RWPE2 (cell line): ENCODE results near the gene FRMPD4.

Source experiments
- ATAC-seq: fragments of 200-7000 bp; cut with Tn5 transposase; 3 replicates; pipeline ENCODE4 v1.9.1; 2021; ENCODE audit warnings: low read depth
- DNase-seq: peaks from one replicate; pipeline ENCODE4 v3.0.0-alpha.2; 2020; ENCODE audit warnings: low spot score
- H3K27ac ChIP-seq: fragments of 450-650 bp; 2 replicates; pipeline ENCODE4 v1.5.1; 2017; ENCODE audit warnings: mild to moderate bottlenecking; ENCODE audit not compliant: poor library complexity, severe bottlenecking
- H3K27me3 ChIP-seq: fragments of 250-450 bp; sonication (Bioruptor Pico); 2 replicates; pipeline ENCODE4 v1.5.1; 2021; ENCODE audit warnings: mild to moderate bottlenecking, moderate library complexity; ENCODE audit not compliant: insufficient read depth, poor library complexity, severe bottlenecking
- H3K36me3 ChIP-seq: fragments of 250-450 bp; sonication (Bioruptor Pico); 2 replicates; pipeline ENCODE4 v1.5.1; 2020; ENCODE audit warnings: low read depth, mild to moderate bottlenecking, moderate library complexity
- H3K4me1 ChIP-seq: fragments of 250-450 bp; sonication (Bioruptor Pico); 2 replicates; pipeline ENCODE4 v1.5.1; 2021; ENCODE audit warnings: mild to moderate bottlenecking, moderate library complexity; ENCODE audit not compliant: insufficient read depth, poor library complexity, severe bottlenecking
- H3K4me3 ChIP-seq: fragments of 250-450 bp; sonication (Bioruptor Pico); 2 replicates; pipeline ENCODE4 v1.5.1; 2021; ENCODE audit warnings: mild to moderate bottlenecking, moderate library complexity; ENCODE audit not compliant: severe bottlenecking
- H3K9me3 ChIP-seq: fragments of 250-450 bp; sonication (Bioruptor Pico); 2 replicates; pipeline ENCODE4 v1.5.1; 2021; ENCODE audit warnings: mild to moderate bottlenecking, moderate library complexity; ENCODE audit not compliant: severe bottlenecking
- TF ChIP-seq, protein P1 (sequence below): fragments of 450-650 bp; IDR thresholded peaks from one replicate; pipeline ENCODE4 v1.5.1; 2017; ENCODE audit warnings: mild to moderate bottlenecking, moderate library complexity; ENCODE audit not compliant: poor library complexity, severe bottlenecking

FRMPD4 gene

GRCh38 chrX:12421918-12422317 lies 283.6 kb downstream of the FRMPD4 start:
- TF ChIP-seq, protein P1, sequence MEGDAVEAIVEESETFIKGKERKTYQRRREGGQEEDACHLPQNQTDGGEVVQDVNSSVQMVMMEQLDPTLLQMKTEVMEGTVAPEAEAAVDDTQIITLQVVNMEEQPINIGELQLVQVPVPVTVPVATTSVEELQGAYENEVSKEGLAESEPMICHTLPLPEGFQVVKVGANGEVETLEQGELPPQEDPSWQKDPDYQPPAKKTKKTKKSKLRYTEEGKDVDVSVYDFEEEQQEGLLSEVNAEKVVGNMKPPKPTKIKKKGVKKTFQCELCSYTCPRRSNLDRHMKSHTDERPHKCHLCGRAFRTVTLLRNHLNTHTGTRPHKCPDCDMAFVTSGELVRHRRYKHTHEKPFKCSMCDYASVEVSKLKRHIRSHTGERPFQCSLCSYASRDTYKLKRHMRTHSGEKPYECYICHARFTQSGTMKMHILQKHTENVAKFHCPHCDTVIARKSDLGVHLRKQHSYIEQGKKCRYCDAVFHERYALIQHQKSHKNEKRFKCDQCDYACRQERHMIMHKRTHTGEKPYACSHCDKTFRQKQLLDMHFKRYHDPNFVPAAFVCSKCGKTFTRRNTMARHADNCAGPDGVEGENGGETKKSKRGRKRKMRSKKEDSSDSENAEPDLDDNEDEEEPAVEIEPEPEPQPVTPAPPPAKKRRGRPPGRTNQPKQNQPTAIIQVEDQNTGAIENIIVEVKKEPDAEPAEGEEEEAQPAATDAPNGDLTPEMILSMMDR = no peak
- ATAC-seq (no peak), DNase-seq (no peak)

DNA sequence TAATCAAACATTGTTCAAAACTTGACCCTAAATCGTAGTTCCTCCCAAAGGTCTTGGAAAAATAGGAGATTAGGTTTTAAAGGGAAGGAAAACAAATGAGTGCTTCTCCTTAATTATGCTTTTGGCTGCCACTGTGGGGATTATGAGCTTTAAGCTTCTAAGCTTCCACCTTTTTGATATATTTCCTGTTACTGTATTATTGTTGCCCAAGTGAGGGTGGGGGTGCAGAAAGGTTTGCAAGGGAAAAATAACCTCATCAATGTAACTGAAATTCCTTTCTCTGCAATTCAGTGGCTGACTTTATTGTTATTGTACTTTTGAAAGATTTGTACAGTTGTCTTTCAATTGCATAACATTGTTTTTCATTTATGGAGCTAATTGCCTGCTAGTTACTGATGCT lies 285.1 kb downstream of the FRMPD4 start:
- Histone ChIP-seq H3K36me3 (no peaks in the 10 kb centered on the region), H3K9me3 (no peaks in the 10 kb centered on the region), H3K4me3 (no peak overlapping the region), H3K4me1 (no peaks in the 10 kb centered on the region), H3K27ac (no peak overlapping the region), H3K27me3 (no peaks in the 10 kb centered on the region)
- DNase-seq (no peak), ATAC-seq (no peak)
- TF ChIP-seq, protein P1 = no peak

More at GRCh38 chrX:12421918-12422317, 283.6 kb downstream of the FRMPD4 start:
- H3K27me3 ChIP-seq = no peaks in the 10 kb centered on the region
- H3K4me3 ChIP-seq = no peak overlapping the region
- no peaks in the 10 kb centered on the region for H3K9me3 ChIP-seq
- H3K4me1 ChIP-seq = no peaks in the 10 kb centered on the region
- H3K36me3 ChIP-seq = no peaks in the 10 kb centered on the region
- H3K27ac ChIP-seq = no peak overlapping the region

- Histone ChIP-seq H3K4me3 (no peak overlapping the region), H3K36me3 (no peaks in the 10 kb centered on the region), H3K9me3 (no peaks in the 10 kb centered on the region), H3K27me3 (no peaks in the 10 kb centered on the region), H3K4me1 (no peaks in the 10 kb centered on the region), H3K27ac (no peak overlapping the region)
- TF ChIP-seq, protein P1 = no peak
- DNase-seq = no peak
- ATAC-seq = no peak
Measured at GRCh38 chrX:12425496-12425895, 287.2 kb downstream of the FRMPD4 start.

DNA sequence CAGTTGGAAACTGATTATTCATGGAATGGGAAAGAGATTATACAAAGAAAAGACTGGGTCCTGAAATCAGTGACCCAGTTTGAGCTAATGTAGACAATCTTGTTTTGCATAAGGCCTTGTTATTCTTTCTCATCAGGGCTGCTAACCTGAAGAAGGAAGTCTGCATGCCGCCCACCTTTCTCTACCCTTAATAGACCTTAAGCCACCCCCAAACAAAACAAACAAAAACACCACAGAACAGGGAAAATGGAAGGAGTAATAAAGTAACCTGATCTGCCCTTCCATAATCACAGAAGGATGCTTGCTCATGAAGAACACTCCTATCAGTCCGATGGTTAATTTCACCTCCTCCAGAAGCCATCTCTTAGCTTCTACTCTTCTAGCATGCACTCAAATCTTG lies 288.1 kb downstream of the FRMPD4 start:
- Histone ChIP-seq H3K27me3 (no peaks in the 10 kb centered on the region), H3K4me1 (no peaks in the 10 kb centered on the region), H3K9me3 (no peaks in the 10 kb centered on the region), H3K4me3 (no peak overlapping the region), H3K27ac (no peak overlapping the region), H3K36me3 (no peaks in the 10 kb centered on the region)
- DNase-seq (no peak), ATAC-seq (no peak)
- TF ChIP-seq, protein P1 = no peak

DNA sequence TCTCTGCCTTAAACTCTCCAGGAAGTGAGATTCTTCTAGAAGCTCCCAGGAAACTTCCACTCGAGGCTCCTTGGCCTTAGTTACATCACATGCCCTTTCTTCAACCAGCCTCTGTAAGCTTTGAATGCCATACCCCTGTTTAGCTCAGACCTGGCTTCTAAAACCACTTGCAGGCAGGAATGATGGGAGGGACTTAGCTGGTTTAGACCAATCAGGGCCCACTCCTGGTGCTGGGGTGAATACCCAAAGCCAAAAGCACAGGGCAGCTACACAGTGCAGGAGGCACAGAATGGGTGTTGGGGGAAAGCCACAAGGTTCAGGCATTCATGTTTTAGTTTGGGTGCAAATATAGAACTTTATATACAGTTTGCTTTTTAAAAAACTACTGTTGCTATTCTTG lies 296.2 kb downstream of the FRMPD4 start:
- no peak for ATAC-seq
- Histone ChIP-seq H3K4me1 (no peaks in the 10 kb centered on the region), H3K36me3 (no peaks in the 10 kb centered on the region), H3K27ac (no peak overlapping the region), H3K27me3 (no peaks in the 10 kb centered on the region), H3K4me3 (no peak overlapping the region), H3K9me3 (no peaks in the 10 kb centered on the region)
- no peak for DNase-seq
- TF ChIP-seq, protein P1 = no peak
